Measurements from ENCODE around the gene GAA.

GAA gene

GRCh38 chr17:80160536-80160935 is 59.2 kb downstream of the GAA start:
- H3K4me3 ChIP-seq (ENCODE audit: low read length): no peak overlapping the region
- H3K4me1 ChIP-seq (ENCODE audit: control insufficient read depth, insufficient read depth, low read length): peaks cover 6% of the 10 kb centered on the region; the same call in 1 of the 2 replicates
- no peaks in the 10 kb centered on the region; the same call in 1 of the 2 replicates for H3K9me3 ChIP-seq (ENCODE audit: control insufficient read depth, insufficient read depth, low read length)
- H3K36me3 ChIP-seq (ENCODE audit: control insufficient read depth, insufficient read depth, low read length): no peaks in the 10 kb centered on the region
- H3K27me3 ChIP-seq (ENCODE audit: control insufficient read depth, insufficient read depth, low read length): no peaks in the 10 kb centered on the region
- no peak overlapping the region for H3K27ac ChIP-seq (ENCODE audit: low read length)
- DNase-seq (ENCODE audit: low read depth, low spot score): no peak
- WGBS (ENCODE audit: insufficient coverage, insufficient read length): no CpG with 5 or more reads among the region's 3 CpGs

GRCh38 chr17:80163336-80163735 is 62.0 kb downstream of the GAA start:
- no peak overlapping the region for H3K4me3 ChIP-seq (ENCODE audit: low read length)
- no peak for DNase-seq (ENCODE audit: low read depth, low spot score)
- no peaks in the 10 kb centered on the region for H3K27me3 ChIP-seq (ENCODE audit: control insufficient read depth, insufficient read depth, low read length)
- no CpG with 5 or more reads among the region's 4 CpGs for WGBS (ENCODE audit: insufficient coverage, insufficient read length)
- no peaks in the 10 kb centered on the region for H3K9me3 ChIP-seq (ENCODE audit: control insufficient read depth, insufficient read depth, low read length)
- H3K4me1 ChIP-seq (ENCODE audit: control insufficient read depth, insufficient read depth, low read length): peaks cover 6% of the 10 kb centered on the region; the same call in 1 of the 2 replicates
- no peak overlapping the region for H3K27ac ChIP-seq (ENCODE audit: low read length)
- H3K36me3 ChIP-seq (ENCODE audit: control insufficient read depth, insufficient read depth, low read length): no peaks in the 10 kb centered on the region

- peaks cover 6% of the 10 kb centered on the region; the same call in 1 of the 2 replicates for H3K4me1 ChIP-seq (ENCODE audit: control insufficient read depth, insufficient read depth, low read length)
- no peaks in the 10 kb centered on the region for H3K9me3 ChIP-seq (ENCODE audit: control insufficient read depth, insufficient read depth, low read length)
- H3K27ac ChIP-seq (ENCODE audit: low read length): no peak overlapping the region
- DNase-seq (ENCODE audit: low read depth, low spot score): no peak
- no peak overlapping the region for H3K4me3 ChIP-seq (ENCODE audit: low read length)
- WGBS (ENCODE audit: insufficient coverage, insufficient read length): no CpG with 5 or more reads among the region's 11 CpGs
- no peaks in the 10 kb centered on the region for H3K36me3 ChIP-seq (ENCODE audit: control insufficient read depth, insufficient read depth, low read length)
- no peaks in the 10 kb centered on the region for H3K27me3 ChIP-seq (ENCODE audit: control insufficient read depth, insufficient read depth, low read length)
Measured at GRCh38 chr17:80164185-80164584, 62.8 kb downstream of the GAA start.

GRCh38 chr17:80166446-80166845 is 65.1 kb downstream of the GAA start:
- no peak for DNase-seq (ENCODE audit: low read depth, low spot score)
- Histone ChIP-seq H3K27me3 (ENCODE audit: control insufficient read depth, insufficient read depth, low read length) (no peaks in the 10 kb centered on the region), H3K4me1 (ENCODE audit: control insufficient read depth, insufficient read depth, low read length) (no peaks in the 10 kb centered on the region), H3K36me3 (ENCODE audit: control insufficient read depth, insufficient read depth, low read length) (no peaks in the 10 kb centered on the region), H3K9me3 (ENCODE audit: control insufficient read depth, insufficient read depth, low read length) (no peaks in the 10 kb centered on the region), H3K27ac (ENCODE audit: low read length) (no peak overlapping the region), H3K4me3 (ENCODE audit: low read length) (no peak overlapping the region)
- no CpG with 5 or more reads among the region's 6 CpGs for WGBS (ENCODE audit: insufficient coverage, insufficient read length)

- Histone ChIP-seq H3K27ac (ENCODE audit: low read length) (no peak overlapping the region), H3K27me3 (ENCODE audit: control insufficient read depth, insufficient read depth, low read length) (no peaks in the 10 kb centered on the region), H3K4me1 (ENCODE audit: control insufficient read depth, insufficient read depth, low read length) (no peaks in the 10 kb centered on the region), H3K4me3 (ENCODE audit: low read length) (no peak overlapping the region), H3K9me3 (ENCODE audit: control insufficient read depth, insufficient read depth, low read length) (no peaks in the 10 kb centered on the region), H3K36me3 (ENCODE audit: control insufficient read depth, insufficient read depth, low read length) (no peaks in the 10 kb centered on the region)
- DNase-seq (ENCODE audit: low read depth, low spot score): no peak
- WGBS (ENCODE audit: insufficient coverage, insufficient read length): no CpG with 5 or more reads among the region's 5 CpGs
Measured at GRCh38 chr17:80168371-80168770, 67.0 kb downstream of the GAA start.

GRCh38 chr17:80169107-80169506 is 67.7 kb downstream of the GAA start:
- Histone ChIP-seq H3K27me3 (ENCODE audit: control insufficient read depth, insufficient read depth, low read length) (no peaks in the 10 kb centered on the region), H3K27ac (ENCODE audit: low read length) (no peak overlapping the region), H3K4me3 (ENCODE audit: low read length) (no peak overlapping the region), H3K9me3 (ENCODE audit: control insufficient read depth, insufficient read depth, low read length) (no peaks in the 10 kb centered on the region), H3K4me1 (ENCODE audit: control insufficient read depth, insufficient read depth, low read length) (no peaks in the 10 kb centered on the region), H3K36me3 (ENCODE audit: control insufficient read depth, insufficient read depth, low read length) (no peaks in the 10 kb centered on the region)
- WGBS (ENCODE audit: insufficient coverage, insufficient read length): no CpG with 5 or more reads among the region's 5 CpGs
- DNase-seq (ENCODE audit: low read depth, low spot score): no peak

Data from iPS DF 6.9 (cell line).